ENCODE measurements around the gene MLLT10. TPM values are rescaled to one million over a fixed set of nuclear protein-coding genes. Genes with fewer than 3 reads are reported as not detected.

Gene MLLT10
- total RNA-seq, 1 experiment from 2014 or later = 48.4 TPM

DNA sequence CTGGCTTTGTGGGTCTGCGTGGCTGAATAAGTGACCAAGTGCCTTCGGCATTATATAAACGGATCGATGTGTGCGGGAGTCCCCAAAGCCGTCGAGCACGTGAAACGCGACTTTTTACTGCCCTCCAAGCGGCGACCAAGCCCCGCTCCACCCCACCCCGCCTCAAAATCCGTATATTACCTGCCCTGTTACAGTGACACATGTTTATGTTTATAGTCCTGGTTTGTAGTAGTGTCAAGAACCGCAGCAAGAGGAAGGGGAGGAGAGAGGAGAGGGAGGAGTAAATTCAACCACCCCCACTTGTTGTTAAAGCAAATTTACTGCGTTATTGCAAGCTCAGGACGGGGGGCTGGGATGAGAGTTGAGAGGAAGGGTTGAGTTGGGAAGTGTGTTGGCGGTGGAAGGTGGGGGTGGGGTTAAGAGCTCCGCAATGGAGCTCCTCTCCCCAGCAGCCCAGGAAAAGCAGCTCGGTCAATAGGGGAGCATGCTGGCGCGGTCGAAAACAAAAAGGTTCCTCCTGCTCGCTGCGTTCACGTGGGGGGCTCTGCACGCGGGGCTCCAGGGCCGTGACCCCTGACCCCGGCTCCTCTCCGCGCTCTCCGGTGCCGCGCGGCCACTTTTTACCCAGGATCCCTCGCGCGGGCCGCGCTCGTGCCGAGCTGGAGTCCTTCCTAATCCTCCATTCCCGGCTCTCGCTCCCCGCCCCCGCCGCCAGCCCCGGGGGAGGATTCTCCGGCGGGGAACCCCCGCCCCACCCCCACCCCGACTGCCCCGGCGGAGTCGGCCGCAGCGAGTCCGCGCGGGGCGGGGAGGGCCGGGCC lies 8.5 kb upstream of the MLLT10 start, which contains the start of gene SKIDA1:
Gene SKIDA1 (minus strand): TSS at position 316 of the 821 bp plus-strand sequence. CDS start 7,860 bp downstream, outside the sequence.
- no peaks in the 10 kb centered on the region for H3K9me2 ChIP-seq (ENCODE audit: insufficient read depth)
- peak within 1 kb of the TSS; percentile 98 for H3K4me2 ChIP-seq
- TF ChIP-seq, protein P1, sequence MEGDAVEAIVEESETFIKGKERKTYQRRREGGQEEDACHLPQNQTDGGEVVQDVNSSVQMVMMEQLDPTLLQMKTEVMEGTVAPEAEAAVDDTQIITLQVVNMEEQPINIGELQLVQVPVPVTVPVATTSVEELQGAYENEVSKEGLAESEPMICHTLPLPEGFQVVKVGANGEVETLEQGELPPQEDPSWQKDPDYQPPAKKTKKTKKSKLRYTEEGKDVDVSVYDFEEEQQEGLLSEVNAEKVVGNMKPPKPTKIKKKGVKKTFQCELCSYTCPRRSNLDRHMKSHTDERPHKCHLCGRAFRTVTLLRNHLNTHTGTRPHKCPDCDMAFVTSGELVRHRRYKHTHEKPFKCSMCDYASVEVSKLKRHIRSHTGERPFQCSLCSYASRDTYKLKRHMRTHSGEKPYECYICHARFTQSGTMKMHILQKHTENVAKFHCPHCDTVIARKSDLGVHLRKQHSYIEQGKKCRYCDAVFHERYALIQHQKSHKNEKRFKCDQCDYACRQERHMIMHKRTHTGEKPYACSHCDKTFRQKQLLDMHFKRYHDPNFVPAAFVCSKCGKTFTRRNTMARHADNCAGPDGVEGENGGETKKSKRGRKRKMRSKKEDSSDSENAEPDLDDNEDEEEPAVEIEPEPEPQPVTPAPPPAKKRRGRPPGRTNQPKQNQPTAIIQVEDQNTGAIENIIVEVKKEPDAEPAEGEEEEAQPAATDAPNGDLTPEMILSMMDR (conservative IDR thresholded peaks at IDR 0.05) = no peak
- no peak for TF ChIP-seq EZH2 (IDR thresholded peaks at IDR 0.05; ENCODE audit: low read depth)
- ChIA-PET POLR2A (ENCODE audit: unreplicated experiment) (interaction anchor here (0.5 to 0.6 kb wide), 5 partner anchors 9 to 1161 kb away, joined by 3 to 35 read pairs (median 5); no protein-coding TSS in a partner anchor), CTCF (interaction anchor here (0.5 to 0.8 kb wide), 2 partner anchors 29 to 30 kb away, joined by 5 to 17 read pairs; no protein-coding TSS in a partner anchor)
- H3F3A ChIP-seq (ENCODE audit: insufficient read depth, low read depth) = peaks cover 23% of the 10 kb centered on the region
- peak; percentile 85 for DNase-seq
- BruUV-seq (replicated peaks) = no TSS peak
- H2AFZ ChIP-seq = peak within 1 kb of the TSS; percentile 90
- peak within 1 kb of the TSS; percentile 71 for H3K4me3 ChIP-seq
- no peaks in the 10 kb centered on the region for H3K9me3 ChIP-seq (ENCODE audit: insufficient read depth, low read depth)
- no peaks in the 10 kb centered on the region for H4K20me1 ChIP-seq (ENCODE audit: insufficient read depth)
- no peaks in the 10 kb centered on the region for H3K27me3 ChIP-seq (ENCODE audit: insufficient read depth, low read depth)
- peak within 1 kb of the TSS; percentile 79 for H3K27ac ChIP-seq
- no peaks in the 10 kb centered on the region for H3K79me2 ChIP-seq (ENCODE audit: low read depth)
- intact Hi-C loops (cut with micrococcal nuclease; ENCODE audit: unreplicated experiment) = loop anchor here (1.0 to 10.0 kb wide), 6 partner anchors 7 to 909 kb away; no protein-coding TSS in a partner anchor
- no peaks in the 10 kb centered on the region for H3K36me3 ChIP-seq (ENCODE audit: low read depth)
- H3K4me1 ChIP-seq (replicated peaks; ENCODE audit: insufficient read depth) = peaks cover 32% of the 10 kb centered on the region

DNA sequence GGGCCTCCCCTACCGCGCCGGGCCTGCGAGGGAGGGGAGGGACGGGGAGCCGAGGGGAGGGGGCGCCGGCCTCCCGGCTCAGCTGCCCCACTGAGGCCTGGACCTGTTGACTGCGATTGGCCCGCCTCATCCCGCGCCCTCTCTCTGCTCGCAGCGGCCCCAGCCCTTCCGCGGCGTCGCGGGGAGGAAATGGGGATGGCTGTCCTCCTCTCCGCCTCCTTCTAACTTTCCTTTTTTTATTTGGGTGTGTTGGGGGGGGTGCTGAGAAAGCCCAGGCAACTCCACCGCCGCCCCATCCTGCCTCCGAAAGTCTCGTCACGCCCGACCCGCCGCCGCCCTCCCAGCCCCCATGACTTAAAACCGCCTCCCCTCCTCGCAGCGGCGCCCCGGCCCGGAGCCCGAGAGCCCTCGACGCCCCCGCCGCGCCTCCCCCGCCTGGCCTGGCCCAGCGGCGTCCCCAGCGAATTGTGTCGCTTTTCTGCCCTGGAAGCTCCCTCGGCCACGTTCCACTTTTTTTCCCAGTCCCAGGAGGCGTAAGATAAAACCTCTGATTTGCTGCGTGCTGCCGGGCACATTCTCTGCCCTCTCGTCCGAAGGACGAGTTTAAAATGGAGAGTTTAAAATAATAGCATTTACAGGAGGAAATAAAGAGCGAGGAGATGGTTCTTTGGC lies 7.7 kb upstream of the MLLT10 start:
- H3K36me3 ChIP-seq (ENCODE audit: low read depth) = no peaks in the 10 kb centered on the region
- H3K9me2 ChIP-seq (ENCODE audit: insufficient read depth) = no peaks in the 10 kb centered on the region
- H3K4me2 ChIP-seq = peak overlapping the region; percentile 98
- CTCF ChIA-PET = interaction anchor here (0.5 to 0.8 kb wide), 2 partner anchors 30 to 31 kb away, joined by 5 to 17 read pairs; no protein-coding TSS in a partner anchor
- DNase-seq = no peak
- H2AFZ ChIP-seq = peak overlapping the region; percentile 81
- POLR2A ChIA-PET (ENCODE audit: unreplicated experiment) = interaction anchor here (0.5 to 0.6 kb wide), 2 partner anchors 10 to 192 kb away, joined by 3 to 35 read pairs; no protein-coding TSS in a partner anchor
- peaks cover 23% of the 10 kb centered on the region for H3F3A ChIP-seq (ENCODE audit: insufficient read depth, low read depth)
- H3K27ac ChIP-seq = peak overlapping the region; percentile 79
- intact Hi-C loops (cut with micrococcal nuclease; ENCODE audit: unreplicated experiment) = loop anchor here (1.0 to 10.0 kb wide), 5 partner anchors 8 to 908 kb away; no protein-coding TSS in a partner anchor
- H3K9me3 ChIP-seq (ENCODE audit: insufficient read depth, low read depth) = no peaks in the 10 kb centered on the region
- no peaks in the 10 kb centered on the region for H3K27me3 ChIP-seq (ENCODE audit: insufficient read depth, low read depth)
- no peak for TF ChIP-seq EZH2 (IDR thresholded peaks at IDR 0.05; ENCODE audit: low read depth)
- TF ChIP-seq, protein P1 (conservative IDR thresholded peaks at IDR 0.05) = no peak
- no peaks in the 10 kb centered on the region for H4K20me1 ChIP-seq (ENCODE audit: insufficient read depth)
- TSS peak; percentile 79 for BruUV-seq (replicated peaks)
- H3K79me2 ChIP-seq (ENCODE audit: low read depth) = no peaks in the 10 kb centered on the region
- peak overlapping the region; percentile 71 for H3K4me3 ChIP-seq
- H3K4me1 ChIP-seq (replicated peaks; ENCODE audit: insufficient read depth) = peaks cover 30% of the 10 kb centered on the region

Measured in PC-9 (cell line).